ENCODE results near the gene CRYGS. TPM values are rescaled to one million over a fixed set of nuclear protein-coding genes. Genes with fewer than 3 reads are reported as not detected.
"Not testable (repeated sequence)": the region's sequence is repeated elsewhere in the genome, so short reads cannot be mapped to it uniquely, and the experiment has no call there.

CRYGS gene
- total RNA-seq, 1 donor from 2014 or later, result 0.99 TPM

DNA sequence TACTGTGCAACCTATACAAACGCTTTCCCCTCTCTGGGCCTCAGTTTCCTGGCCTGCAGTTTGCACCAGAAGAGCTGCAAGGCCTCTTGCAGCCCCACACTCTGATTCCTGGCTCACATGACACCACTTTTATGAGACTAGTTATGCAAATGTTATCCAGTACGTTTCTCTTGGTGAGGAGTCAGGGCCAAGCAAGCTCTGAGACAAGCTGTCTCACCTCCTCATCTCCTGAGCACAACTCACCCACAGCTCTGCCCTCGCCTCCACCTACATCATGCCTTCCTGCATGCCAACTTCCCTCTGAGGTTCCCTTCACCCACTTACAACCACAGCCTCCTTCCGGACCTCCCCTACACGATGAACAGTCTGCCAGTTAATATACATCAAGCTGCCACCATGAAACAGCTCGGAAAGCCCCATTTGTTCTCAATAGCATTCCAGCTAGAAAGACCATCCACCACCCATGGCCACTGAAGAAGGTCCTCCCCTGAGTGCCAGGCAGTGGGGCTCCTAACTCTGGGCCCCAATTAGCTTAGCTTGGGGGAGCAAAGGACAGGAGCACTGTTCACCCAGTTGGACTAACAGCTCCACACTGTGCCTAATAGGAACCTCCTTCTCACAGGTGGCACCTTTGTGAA lies 25.0 kb downstream of the CRYGS start:
- no peak for DNase-seq

DNA sequence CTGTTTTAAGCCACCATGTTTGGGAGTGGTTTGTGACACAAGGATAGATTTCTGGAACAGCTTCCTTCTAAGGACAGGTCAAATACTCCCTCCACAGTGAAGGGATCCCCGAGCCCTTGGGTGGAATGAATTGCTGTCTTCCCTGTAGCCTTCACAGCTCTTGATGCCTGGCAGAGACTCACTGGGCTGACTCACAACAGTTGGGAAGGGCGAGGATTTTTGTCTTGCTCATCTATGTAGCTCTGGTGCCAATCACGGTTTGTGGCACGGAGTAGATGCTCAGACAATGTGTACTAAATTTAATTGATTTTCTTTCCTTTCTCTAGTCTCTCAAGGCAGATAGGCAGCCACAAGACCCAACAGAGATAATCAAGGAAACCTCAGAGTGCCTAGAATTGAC lies 27.0 kb downstream of the CRYGS start:
- DNase-seq, result no peak

DNA sequence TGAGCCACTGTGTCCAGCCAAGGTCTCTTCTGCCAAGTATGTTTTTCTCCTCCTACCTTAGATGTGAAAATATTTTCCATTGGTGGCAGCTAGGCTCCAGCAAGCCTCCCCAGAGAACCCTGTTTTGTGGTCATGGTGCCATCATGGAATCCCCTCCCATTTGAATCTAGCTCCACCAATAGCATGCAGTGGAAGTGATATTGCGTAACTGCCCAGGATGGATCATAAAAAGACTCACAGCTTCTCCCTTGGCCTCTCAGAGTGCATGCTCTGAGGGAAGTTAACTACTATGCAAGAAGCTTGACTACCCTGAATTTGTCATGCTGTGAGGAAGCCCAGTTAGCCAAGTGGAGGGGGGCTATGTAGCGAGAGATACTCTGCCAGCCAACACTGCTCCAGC lies 27.5 kb downstream of the CRYGS start:
- DNase-seq, result no peak

DNA sequence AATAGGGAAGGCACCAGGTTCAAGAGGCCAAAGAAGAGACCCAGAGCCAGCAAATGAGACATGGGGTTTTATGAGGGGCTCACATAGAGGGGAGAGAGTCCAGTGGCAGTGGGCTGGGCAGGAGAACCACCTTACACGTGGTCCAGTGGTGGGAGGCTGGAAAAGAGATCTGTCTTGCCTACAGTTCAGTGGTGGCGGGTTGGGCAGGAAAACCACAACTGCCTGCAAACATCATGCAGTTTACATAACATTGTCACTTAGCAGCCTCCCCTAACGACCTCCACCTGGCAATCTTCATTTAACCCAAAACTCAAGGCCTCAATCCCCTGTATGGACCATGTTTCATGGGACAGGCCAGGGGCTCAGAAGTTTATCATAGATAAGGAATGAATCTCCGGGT lies 29.1 kb downstream of the CRYGS start:
- DNase-seq, result no peak

DNA sequence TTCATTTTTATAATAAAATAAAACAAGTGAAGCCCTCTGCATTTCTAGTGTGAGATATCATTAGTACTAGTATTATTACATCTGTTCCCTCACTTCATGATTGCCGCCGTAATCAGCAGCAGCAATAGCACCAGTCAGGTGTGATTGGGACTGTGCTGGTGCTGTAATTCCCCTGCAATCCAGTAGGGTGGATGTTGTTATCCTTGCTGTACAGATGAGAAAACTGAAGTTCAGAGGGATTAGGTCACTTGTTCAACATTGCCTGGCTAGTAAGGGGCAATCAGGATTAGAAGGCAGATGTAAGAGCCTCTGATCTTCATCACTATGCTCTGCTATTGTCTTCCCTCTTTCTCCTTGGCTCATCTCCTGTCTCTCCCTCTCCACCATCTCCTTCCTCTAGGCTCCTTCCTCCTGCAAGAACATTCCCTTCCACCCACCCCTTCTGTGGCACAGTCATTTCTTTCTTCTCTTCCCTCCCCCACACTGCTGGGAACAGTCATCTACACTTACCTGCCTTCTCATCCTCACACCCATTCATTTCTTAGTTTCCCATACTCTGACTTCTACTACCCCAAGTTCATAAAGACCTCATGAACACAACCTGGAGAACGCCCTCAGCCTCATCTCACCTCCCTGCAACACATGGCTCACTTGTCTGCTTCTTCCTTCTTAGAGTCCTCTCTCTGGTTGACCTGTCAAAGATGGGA lies 29.7 kb downstream of the CRYGS start:
- no peak for DNase-seq

DNA sequence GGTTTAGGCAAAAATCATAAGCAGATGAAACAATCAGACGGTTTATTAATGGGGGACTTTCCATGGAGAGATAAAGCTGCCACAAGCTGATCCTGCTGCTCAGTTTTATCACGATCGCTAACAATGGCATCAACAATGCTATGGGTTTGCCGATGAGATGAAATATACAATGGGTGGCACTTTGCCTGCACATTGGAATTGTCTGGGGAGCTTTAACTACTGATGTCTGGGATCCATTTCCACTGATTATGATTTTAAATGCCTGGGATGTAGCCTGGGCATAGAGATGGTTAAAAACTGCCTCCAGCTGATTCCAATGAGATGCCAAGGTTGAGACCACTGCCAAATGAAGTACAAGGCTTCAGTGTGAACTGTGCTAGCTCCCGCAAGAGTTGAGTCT lies 30.8 kb downstream of the CRYGS start:
- DNase-seq, result no peak

DNA sequence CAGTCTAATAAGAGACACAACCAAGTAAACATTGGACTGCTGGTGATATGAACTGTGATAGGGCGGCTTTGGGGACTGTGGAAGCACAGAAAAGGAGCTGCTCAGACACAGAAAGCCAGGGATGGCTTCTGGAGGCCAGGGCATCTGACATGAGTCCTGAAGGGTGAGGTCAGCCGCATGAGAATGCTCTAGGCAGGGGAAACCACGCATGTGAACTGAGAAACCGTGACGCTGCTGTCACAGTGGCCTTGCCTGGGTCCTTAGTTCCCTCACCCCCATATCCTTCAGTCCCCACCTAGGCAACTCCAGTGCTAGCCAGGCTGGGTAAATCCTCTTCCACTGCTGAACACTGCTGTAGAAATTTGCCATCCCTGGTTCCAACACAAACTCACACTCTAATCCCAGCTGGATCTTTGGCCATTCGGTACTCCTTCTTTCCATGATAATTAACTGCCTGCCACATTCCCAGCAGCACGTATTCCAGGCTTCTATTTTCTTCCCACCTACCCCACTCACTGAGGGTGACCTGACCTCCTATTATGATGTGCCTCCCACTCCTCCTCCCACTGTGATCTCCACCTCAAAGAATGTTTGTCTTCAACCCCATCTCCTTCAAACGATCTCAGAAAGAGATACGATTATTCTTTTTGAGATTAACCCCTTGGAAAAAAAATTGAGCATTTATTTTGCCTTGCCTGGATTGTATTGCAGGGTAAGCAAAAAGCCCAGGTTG lies 31.4 kb downstream of the CRYGS start:
- no peak for DNase-seq

DNA sequence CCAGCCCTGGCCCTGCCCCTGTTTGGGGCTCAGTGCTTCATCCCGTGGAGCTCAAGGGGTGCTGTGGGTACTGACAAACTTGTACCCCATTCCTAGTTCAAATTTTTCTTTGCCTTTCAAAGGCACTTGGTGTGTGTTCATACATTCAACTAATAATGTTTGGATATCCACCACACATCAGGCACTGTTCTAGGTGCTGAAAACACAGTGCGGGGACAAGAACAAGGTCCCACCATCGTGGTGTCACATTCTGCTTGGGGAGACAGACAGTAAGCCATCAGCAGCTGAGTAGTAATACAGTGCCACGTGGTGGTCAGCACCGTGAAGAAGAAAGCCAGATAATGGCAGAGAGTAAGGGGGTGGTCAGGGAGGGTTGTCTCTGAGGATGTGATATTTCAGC lies 32.5 kb downstream of the CRYGS start:
- no peak for DNase-seq

DNA sequence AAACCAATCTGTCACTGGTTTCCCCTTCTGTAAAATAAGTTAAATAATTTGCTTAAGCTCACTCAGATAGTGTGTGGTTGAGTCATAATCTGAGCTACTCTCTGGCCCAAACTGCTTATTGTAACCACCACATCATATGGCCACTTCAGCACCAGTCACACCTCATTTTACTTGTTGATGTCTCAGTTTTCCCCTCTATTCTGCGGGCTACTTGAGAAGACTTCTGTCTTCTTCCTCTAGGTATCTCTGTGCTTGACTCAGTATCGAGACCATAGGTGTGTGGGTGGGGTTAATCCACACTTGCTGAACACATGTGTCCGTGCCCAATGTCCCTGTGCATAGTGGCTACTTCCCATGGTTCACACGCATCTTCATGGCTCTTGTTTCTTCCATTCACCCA lies 32.9 kb downstream of the CRYGS start:
- no peak for DNase-seq

DNA sequence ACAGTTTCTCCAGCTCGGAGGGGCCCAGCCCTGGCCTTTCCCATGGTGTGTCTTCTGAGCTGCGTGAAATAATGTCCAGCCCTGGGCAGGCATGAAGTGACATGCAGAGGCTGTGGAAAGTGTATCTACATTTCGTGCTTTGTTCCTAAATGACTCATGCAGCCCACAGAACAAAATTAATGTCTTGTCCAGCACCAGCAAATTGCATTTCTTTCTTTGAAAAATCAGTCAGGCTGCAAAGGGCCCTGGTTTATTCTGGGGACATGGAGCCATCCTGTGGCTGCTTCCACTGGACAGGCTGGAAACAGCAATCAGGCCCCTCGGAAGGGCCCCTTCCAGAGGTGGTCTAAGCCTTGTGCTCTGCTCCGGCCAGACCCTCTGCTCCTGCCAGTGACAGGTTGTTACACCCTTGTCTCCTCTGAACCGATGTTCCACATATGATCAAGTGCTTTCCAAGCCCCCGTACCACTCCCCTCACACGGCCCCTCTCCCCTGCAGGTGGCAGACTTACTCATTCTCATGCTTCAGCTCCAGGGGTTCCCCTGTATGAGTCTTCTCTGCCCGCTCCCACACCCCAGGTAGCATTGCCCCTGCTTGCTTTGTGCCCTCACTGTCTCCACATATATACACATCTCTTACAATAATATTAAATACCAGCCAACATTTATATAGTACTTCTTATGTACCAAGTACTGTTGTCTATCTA lies 33.7 kb downstream of the CRYGS start:
- DNase-seq, result no peak

DNA sequence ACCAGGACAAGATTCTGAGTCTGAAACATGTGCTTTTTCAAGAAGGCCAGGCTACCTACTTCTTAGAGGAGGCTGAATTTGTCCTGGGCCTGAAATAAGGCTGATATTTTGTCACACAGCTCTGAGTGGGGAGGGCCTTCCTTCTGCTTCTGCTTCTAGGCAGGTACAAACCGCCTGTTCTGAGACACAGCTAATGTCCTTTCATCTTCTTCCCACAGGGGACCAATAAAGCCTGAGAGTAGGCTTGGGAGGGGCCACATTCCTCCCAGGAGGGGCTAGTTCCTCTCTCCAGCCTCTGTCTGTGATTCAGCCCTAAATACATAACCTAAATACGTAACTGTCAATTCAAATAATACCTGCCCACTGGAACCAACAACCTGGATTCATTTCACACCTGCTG lies 34.8 kb downstream of the CRYGS start:
- no peak for DNase-seq

DNA sequence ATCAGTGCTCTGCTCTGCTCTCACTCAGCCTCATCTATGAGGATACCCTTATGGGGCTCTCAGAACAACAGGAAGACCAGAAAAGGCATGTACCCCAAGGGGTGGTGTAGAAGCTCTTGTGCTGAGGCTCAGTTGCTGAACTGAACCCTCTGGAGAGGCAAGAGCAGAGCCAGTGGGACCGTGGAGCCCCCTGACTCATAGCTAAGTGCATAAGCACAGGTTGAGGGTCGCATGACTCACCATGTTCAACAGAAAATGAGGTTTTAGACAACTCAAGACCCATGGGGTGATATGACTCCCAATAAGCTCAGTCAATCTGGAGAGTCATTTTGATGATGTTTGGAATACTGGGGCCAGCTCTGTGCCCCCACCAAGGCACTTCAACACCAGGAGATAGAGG lies 37.3 kb downstream of the CRYGS start:
- no peak for DNase-seq

DNA sequence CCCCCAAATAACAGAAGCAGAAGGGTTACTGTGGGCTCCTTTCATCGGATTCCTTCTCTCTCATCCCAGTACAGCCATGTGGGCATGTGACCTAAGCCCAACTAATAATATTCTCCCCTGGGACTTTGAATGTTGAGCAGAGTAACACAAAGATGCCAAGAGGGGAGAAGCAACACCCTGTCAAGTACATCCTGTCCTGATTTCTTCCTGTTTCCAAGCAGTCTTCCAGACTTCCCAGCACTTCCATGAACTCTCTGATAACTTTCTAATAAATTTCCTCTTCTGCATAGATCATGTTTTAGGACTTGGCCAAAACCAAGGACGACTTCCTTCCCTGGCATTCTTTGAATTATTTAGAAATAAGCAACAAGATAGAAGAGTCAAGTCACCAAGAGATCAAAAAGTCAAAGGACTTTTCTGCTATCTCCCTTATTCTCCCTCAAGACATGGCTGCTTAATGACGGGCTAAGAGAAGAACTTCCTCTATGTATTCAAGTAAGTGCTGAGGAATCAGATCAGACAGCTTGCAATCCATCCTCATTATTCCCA lies 37.9 kb downstream of the CRYGS start:
- DNase-seq, result no peak

DNA sequence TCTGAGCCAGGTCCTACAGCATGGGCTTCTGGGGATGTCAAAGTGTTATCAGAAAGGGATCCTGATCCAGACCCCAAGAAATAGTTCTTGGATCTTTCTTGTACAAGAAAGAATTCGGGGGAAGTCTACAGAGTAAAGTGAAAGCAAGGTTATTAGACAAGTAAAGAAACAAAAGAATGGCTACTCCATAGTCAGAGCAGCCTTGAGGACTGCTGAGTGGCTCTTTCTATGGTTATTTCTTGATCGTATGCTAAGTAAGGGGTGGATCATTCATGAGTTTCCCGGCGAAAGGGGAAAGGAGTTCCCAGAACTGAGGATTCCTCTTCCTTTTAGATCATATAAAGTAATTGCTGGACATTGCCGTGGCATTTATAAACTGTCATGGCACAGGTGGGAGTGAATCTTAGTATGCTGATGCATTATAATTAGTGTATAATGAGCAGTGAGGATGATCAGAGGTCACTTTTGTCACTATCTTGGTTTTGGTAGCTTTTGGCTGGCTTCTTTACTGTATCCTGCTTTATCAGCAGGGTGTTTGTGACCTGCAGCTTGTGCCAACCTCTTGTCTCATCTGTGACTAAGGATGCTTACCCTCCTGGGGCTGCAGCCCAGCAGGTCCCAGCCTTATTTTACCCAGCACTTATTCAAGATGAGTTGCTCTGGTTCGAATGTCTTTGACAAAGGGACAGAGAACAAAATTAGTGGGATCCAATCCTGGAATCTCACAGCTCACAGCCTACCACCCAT lies 41.0 kb downstream of the CRYGS start:
- no peak for DNase-seq

DNA sequence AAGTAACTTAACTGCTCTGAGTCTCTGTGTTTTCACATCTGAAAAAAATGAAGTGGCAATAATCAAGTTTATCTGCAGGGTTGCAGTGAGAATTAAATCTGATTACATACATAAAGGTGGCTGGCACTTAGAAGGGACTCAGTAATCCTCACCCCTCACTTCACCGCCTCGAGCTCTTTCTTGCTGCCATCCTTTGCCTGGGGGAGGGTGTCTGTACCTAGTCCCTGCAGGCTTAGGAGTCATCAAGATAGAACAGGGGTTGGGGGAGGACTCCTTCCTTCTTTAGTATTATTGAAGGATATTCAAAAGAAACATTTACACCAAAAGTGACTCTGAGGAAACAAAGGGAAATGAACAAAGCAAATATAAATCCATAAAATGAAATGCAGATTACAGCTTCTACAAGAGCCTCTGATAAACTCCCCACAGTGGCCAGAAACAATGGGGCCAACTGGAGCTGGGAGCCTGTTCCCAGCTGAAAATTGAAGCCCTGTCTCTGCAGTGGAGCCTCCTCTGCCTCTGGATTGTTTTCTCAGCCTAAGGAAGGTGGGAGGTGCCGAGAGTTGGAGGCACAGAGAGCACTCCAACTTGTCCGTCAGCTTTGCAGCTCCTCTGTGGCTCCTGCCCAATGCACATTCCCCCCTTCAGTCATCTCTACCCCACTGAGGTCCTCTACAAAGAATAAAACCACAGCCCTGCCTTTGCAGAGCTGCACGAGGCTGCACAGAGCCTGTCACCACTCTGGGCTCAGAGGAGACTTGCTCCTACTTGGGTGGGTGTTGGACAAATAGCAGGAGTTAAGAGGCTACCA lies 41.8 kb downstream of the CRYGS start:
- no peak for DNase-seq

DNA sequence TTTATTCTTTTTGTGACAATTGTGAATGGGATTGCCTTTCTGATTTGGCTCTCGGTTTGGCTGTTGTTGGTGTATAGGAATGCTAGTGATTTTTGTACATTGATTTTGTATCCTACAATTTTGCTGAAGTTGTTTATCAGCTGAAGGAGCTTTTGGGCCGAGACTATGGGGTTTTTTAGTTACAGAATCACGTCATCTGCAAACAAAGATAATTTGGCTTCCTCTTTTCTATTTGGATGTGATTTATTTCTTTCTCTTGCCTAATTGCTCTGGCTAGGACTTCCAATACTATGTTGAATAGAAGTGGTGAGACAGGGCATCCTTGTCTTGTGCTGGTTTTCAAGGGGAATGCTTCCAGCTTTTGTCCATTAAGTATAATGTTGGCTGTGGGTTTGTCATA lies 44.2 kb downstream of the CRYGS start:
- not testable (repeated sequence) for DNase-seq

DNA sequence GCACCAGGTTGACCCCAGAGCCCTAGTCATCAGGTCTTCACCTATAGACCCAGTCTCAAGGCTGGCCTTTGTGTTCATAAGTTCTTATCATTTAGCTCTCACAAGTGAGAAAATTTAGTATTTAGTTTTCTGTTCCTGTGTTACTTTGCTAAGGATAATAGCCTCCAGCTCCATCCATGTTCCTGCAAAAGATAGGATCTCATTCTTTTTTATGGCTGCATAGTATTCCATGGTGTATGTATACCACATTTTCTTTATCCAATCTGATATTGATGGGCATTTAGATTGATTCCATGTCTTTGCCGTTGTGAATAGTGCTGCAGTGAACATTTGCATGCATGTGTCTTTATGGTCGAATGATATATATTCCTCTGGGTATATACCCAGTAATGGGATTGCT lies 46.2 kb downstream of the CRYGS start:
- not testable (repeated sequence) for DNase-seq

DNA sequence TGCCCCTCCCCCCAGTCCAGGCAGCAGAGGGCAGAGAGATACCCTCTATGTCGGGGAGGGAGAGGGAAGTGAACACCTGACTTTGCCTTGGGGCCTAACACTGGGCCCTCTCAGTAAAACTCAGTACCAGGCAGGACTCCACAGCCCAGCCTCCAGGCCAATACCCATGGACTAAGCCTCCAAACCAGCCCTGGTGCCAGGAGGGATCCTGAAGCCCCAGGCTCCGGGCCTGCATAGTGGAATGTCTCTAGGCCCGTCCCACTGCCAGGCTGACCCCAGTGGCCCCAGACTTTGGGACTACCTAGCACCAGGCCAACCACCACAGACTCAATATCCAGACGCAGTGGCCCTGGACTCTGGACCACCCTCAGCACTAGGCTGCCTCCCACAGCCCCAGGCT lies 46.6 kb downstream of the CRYGS start:
- no peak for DNase-seq

DNA sequence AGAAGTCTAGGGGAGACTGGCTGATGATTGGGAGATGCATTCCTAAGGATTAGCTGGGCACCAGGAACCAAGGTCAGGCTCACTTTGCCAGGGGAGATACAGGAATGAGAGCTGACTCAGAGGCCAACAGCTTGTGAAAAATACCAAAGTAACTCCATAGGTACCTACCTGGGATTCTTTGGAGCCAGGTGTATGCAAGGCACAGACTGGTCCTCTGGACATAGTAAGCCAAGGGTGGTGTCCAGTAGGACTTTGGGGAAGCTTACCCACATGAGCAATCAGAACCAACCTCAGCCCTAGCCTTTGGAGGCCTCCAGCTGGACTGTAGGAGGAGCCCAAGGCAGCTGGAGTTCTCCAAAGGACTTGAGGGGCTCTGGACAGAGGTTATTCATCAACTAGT lies 47.5 kb downstream of the CRYGS start:
- no peak for DNase-seq

DNA sequence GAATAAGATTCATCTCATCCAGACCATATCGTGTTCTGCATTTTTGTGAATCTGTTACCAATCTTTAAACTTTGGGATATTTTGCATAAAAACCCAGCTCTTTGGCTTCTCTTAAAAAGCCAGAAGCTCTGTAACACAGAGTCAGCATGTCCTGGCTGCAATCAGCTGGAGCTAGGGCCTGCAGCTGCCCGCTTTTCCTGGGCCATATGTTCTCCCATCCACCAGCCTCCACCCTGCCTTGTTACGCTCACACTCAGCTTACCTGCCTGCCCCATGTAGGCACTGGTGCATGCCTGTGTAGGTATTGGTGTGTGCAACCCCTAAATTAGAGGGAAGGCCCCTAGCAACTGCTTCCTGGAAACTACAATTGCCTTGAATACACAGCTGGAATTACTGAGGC lies 48.2 kb downstream of the CRYGS start:
- DNase-seq, result no peak

Data from skin of body (tissue), 2 donors.